GM19468 (cell line): ENCODE results near the gene XRCC4.

Source experiments
- ATAC-seq: cut with Tn5 transposase; IDR thresholded peaks from one replicate; pipeline ENCODE4 v1.9.1; 2021; ENCODE audit warnings: mild to moderate bottlenecking, moderate library complexity, moderate number of reproducible peaks; ENCODE audit not compliant: unreplicated experiment; ENCODE audit errors: extremely low read depth

The XRCC4 gene

GRCh38 chr5:83401775-83402174 is 324.4 kb downstream of the XRCC4 start:
- ATAC-seq = no peak
